Hematopoietic multipotent progenitor cell treated with erythropoietin and hydrocortisone succinate and interleukin-3 and kit ligand, for 6 days (in vitro differentiated cells): Measurements from ENCODE around the gene CAPZB.

Experiments
- DNase-seq: peaks from one replicate; pipeline ENCODE4 v3.0.0-alpha.2; 2015

CAPZB gene

GRCh38 chr1:19324665-19324990, 160.7 kb downstream of the CAPZB start:
- DNase-seq, result no peak

- DNase-seq, result no peak
Observed at GRCh38 chr1:19323987-19324664, 161.2 kb downstream of the CAPZB start.

GRCh38 chr1:19322481-19322880, 162.9 kb downstream of the CAPZB start:
- no peak for DNase-seq

- DNase-seq, result no peak
Observed at GRCh38 chr1:19321071-19321470, 164.3 kb downstream of the CAPZB start.

- no peak for DNase-seq
Observed at GRCh38 chr1:19319196-19319595, 166.1 kb downstream of the CAPZB start.

- DNase-seq, result no peak
Observed at GRCh38 chr1:19317126-19317910, 168.0 kb downstream of the CAPZB start.

- DNase-seq, result peak; percentile 59
Observed at GRCh38 chr1:19315378-19316198, 169.8 kb downstream of the CAPZB start.

- no peak for DNase-seq
Observed at GRCh38 chr1:19313961-19314882, 171.1 kb downstream of the CAPZB start.

GRCh38 chr1:19313636-19313959, 171.7 kb downstream of the CAPZB start:
- DNase-seq, result peak; percentile 41

GRCh38 chr1:19312782-19313635, 172.3 kb downstream of the CAPZB start:
- peak; percentile 83 for DNase-seq

GRCh38 chr1:19311931-19312781, 173.2 kb downstream of the CAPZB start, which contains the start of the genes AKR7A2 and SLC66A1:
Gene AKR7A2, minus strand, starts transcription at chr1:19312144. Its CDS starts 20 bp downstream, at chr1:19312124.
Gene SLC66A1, plus strand, starts transcription at chr1:19312326. Its CDS starts 5,352 bp downstream, at chr1:19317678.
- peak; percentile 96 for DNase-seq

- peak; percentile 22 for DNase-seq
Observed at GRCh38 chr1:19311503-19311930, 173.8 kb downstream of the CAPZB start.

- peak; percentile 26 for DNase-seq
Observed at GRCh38 chr1:19310720-19311502, 174.4 kb downstream of the CAPZB start.

GRCh38 chr1:19310061-19310460, 175.3 kb downstream of the CAPZB start:
- DNase-seq, result no peak

GRCh38 chr1:19309123-19309813, 176.1 kb downstream of the CAPZB start:
- DNase-seq, result no peak

GRCh38 chr1:19308509-19308907, 176.8 kb downstream of the CAPZB start:
- no peak for DNase-seq

GRCh38 chr1:19307794-19308508, 177.4 kb downstream of the CAPZB start:
- DNase-seq, result no peak

GRCh38 chr1:19306941-19307340, 178.4 kb downstream of the CAPZB start:
- DNase-seq, result no peak
